Measurements from ENCODE around the gene TMPRSS13.

DNA sequence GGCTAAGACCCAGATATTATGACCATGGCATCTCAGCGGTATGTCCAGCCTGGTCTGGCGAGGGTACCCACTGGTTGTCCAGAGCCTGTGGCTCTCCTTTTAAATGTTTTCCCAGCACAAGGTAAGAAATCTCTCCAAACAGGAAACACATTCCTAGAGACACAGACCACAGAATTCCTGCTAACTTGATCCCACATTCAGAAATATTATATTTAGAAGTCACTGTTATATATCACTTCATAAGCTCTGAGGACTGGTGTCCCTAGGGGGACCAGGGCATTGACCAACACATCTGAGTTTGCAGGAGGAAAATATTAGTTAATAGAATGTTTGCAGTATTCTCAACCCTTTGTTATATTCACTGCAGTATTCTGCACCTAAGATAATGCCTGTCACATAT is 23.1 kb downstream of the TMPRSS13 start:
- TF ChIP-seq, protein P1, sequence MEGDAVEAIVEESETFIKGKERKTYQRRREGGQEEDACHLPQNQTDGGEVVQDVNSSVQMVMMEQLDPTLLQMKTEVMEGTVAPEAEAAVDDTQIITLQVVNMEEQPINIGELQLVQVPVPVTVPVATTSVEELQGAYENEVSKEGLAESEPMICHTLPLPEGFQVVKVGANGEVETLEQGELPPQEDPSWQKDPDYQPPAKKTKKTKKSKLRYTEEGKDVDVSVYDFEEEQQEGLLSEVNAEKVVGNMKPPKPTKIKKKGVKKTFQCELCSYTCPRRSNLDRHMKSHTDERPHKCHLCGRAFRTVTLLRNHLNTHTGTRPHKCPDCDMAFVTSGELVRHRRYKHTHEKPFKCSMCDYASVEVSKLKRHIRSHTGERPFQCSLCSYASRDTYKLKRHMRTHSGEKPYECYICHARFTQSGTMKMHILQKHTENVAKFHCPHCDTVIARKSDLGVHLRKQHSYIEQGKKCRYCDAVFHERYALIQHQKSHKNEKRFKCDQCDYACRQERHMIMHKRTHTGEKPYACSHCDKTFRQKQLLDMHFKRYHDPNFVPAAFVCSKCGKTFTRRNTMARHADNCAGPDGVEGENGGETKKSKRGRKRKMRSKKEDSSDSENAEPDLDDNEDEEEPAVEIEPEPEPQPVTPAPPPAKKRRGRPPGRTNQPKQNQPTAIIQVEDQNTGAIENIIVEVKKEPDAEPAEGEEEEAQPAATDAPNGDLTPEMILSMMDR (IDR thresholded peaks at IDR 0.05), result no peak
- TF ChIP-seq POLR2AphosphoS5 (IDR thresholded peaks at IDR 0.05) (no peak), POLR2A (IDR thresholded peaks at IDR 0.05; ENCODE audit: low read depth) (no peak), EP300 (IDR thresholded peaks at IDR 0.05) (no peak)
